ENCODE results near the gene CAMK4.

Gene CAMK4

GRCh38 chr5:111229221-111229835 lies 5.1 kb downstream of the CAMK4 start:
- no peak for DNase-seq (ENCODE audit: low spot score)

GRCh38 chr5:111229871-111230810 lies 6.0 kb downstream of the CAMK4 start:
- DNase-seq (ENCODE audit: low spot score) = no peak

- no peak for DNase-seq (ENCODE audit: low spot score)
Observed at GRCh38 chr5:111231119-111231518, 6.9 kb downstream of the CAMK4 start.

- no peak for DNase-seq (ENCODE audit: low spot score)
Observed at GRCh38 chr5:111232311-111233051, 8.3 kb downstream of the CAMK4 start.

GRCh38 chr5:111233052-111233374 lies 8.8 kb downstream of the CAMK4 start:
- DNase-seq (ENCODE audit: low spot score) = no peak

GRCh38 chr5:111234125-111234524 lies 9.9 kb downstream of the CAMK4 start:
- no peak for DNase-seq (ENCODE audit: low spot score)

GRCh38 chr5:111235635-111236034 lies 11.5 kb downstream of the CAMK4 start:
- DNase-seq (ENCODE audit: low spot score) = no peak

GRCh38 chr5:111236348-111236747 lies 12.2 kb downstream of the CAMK4 start:
- no peak for DNase-seq (ENCODE audit: low spot score)

- no peak for DNase-seq (ENCODE audit: low spot score)
Observed at GRCh38 chr5:111236995-111237394, 12.8 kb downstream of the CAMK4 start.

- no peak for DNase-seq (ENCODE audit: low spot score)
Observed at GRCh38 chr5:111237470-111237869, 13.3 kb downstream of the CAMK4 start.

- no peak for DNase-seq (ENCODE audit: low spot score)
Observed at GRCh38 chr5:111238431-111239225, 14.4 kb downstream of the CAMK4 start.

- no peak for DNase-seq (ENCODE audit: low spot score)
Observed at GRCh38 chr5:111241696-111242095, 17.5 kb downstream of the CAMK4 start.

GRCh38 chr5:111242606-111243005 lies 18.4 kb downstream of the CAMK4 start:
- DNase-seq (ENCODE audit: low spot score) = no peak

- DNase-seq (ENCODE audit: low spot score) = no peak
Observed at GRCh38 chr5:111243318-111243717, 19.1 kb downstream of the CAMK4 start.

GRCh38 chr5:111245654-111246053 lies 21.5 kb downstream of the CAMK4 start:
- no peak for DNase-seq (ENCODE audit: low spot score)

GRCh38 chr5:111246459-111246858 lies 22.3 kb downstream of the CAMK4 start:
- DNase-seq (ENCODE audit: low spot score) = no peak

GRCh38 chr5:111248571-111248970 lies 24.4 kb downstream of the CAMK4 start:
- no peak for DNase-seq (ENCODE audit: low spot score)

- no peak for DNase-seq (ENCODE audit: low spot score)
Observed at GRCh38 chr5:111251921-111252320, 27.7 kb downstream of the CAMK4 start.

GRCh38 chr5:111252799-111253545 lies 28.8 kb downstream of the CAMK4 start:
- no peak for DNase-seq (ENCODE audit: low spot score)

GRCh38 chr5:111254613-111255012 lies 30.4 kb downstream of the CAMK4 start:
- no peak for DNase-seq (ENCODE audit: low spot score)

GRCh38 chr5:111255169-111255568 lies 31.0 kb downstream of the CAMK4 start:
- no peak for DNase-seq (ENCODE audit: low spot score)
